SK-N-MC (cell line): ENCODE results near the gene LRP11.
A peak's percentile ranks its signal among the peaks of the same experiment; 100 is the strongest.
"Not testable (repeated sequence)": the region's sequence is repeated elsewhere in the genome, so short reads cannot be mapped to it uniquely, and the experiment has no call there.

ENCODE experiments used
- DNase-seq: peaks from one replicate; pipeline ENCODE4 v3.0.0-alpha.2; 2011; ENCODE audit warnings: low read depth, low spot score
- H3K27ac ChIP-seq: fragments of 200-600 bp; sonication (generic); 2 replicates; pipeline ENCODE4 v1.5.1; 2016; ENCODE audit warnings: mixed run types
- H3K36me3 ChIP-seq: fragments of 200-600 bp; sonication (generic); 2 replicates; pipeline ENCODE4 v1.6.1; 2017; ENCODE audit warnings: antibody characterized with exemption, low read length, mixed read lengths; ENCODE audit not compliant: insufficient read depth
- H3K4me3 ChIP-seq: fragments of 200-600 bp; sonication (generic); 2 replicates; pipeline ENCODE4 v1.5.1; 2016
- H3K9ac ChIP-seq: fragments of 200-600 bp; sonication (generic); 2 replicates; pipeline ENCODE4 v1.8.0; 2017; ENCODE audit warnings: mixed run types, mixed read lengths; ENCODE audit not compliant: insufficient read length
- H3K9me3 ChIP-seq: fragments of 200-600 bp; sonication (generic); 2 replicates; pipeline ENCODE4 v1.6.1; 2017; ENCODE audit warnings: low read depth, mild to moderate bottlenecking, antibody characterized with exemption, low read length, moderate library complexity, mixed read lengths
- EZH2 ChIP-seq: fragments of 200-600 bp; sonication (generic); IDR thresholded peaks from one replicate; pipeline ENCODE4 v1.6.1; 2017; ENCODE audit warnings: antibody characterized with exemption
- FOXP2 ChIP-seq: optimal IDR thresholded peaks from 2 replicates; pipeline ENCODE3; 2011; ENCODE audit warnings: mild to moderate bottlenecking, moderate library complexity; ENCODE audit not compliant: insufficient read depth; ENCODE audit errors: extremely low read length, control extremely low read depth
- POLR2AphosphoS5 ChIP-seq: IDR thresholded peaks from 2 replicates; pipeline ENCODE4 v1.6.1; 2012; ENCODE audit warnings: mild to moderate bottlenecking, low read depth, low read length, borderline replicate concordance

Gene LRP11, protein sequence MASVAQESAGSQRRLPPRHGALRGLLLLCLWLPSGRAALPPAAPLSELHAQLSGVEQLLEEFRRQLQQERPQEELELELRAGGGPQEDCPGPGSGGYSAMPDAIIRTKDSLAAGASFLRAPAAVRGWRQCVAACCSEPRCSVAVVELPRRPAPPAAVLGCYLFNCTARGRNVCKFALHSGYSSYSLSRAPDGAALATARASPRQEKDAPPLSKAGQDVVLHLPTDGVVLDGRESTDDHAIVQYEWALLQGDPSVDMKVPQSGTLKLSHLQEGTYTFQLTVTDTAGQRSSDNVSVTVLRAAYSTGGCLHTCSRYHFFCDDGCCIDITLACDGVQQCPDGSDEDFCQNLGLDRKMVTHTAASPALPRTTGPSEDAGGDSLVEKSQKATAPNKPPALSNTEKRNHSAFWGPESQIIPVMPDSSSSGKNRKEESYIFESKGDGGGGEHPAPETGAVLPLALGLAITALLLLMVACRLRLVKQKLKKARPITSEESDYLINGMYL

DNA sequence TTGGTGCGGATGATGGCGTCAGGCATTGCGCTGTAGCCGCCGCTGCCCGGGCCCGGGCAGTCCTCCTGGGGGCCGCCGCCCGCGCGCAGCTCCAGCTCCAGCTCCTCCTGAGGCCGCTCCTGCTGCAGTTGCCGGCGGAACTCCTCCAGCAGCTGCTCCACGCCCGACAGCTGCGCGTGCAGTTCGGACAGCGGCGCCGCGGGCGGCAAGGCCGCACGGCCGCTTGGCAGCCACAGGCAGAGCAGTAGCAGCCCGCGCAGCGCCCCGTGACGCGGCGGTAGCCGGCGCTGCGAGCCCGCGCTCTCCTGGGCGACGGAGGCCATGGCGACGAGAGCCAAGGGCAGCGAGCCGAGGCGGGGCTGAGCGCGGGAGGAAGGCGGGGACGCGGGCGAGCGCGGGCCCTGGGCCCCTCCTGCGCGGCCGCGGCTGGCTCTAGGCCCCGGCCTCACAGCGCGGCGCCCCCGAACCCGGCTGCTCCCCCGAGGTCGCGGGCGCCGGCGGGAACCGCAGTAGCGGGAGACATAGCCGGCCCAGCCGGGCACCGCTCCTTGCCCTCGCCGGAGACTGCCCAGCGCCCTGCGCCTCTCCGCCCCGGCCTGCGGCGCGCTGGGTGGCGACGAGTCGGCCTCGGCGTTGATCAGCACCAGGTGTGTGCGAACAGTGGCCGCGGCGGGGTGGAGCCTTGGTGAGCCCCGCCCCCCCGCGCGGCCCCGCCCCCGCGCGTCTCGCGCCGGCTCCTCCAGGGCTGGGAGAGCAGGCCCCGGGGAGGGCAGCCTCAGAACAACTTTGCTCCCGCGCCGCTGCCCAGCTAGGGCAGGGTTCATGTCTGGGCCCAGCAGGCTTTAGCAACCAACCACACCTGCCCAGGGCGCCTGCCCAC lies at the start of gene LRP11:
TSS of gene LRP11 (minus strand) at position 662 of the 880 bp plus-strand sequence. CDS start at position 323, 339 bp downstream.
- Histone ChIP-seq H3K9me3 (no peaks in the 10 kb centered on the region), H3K4me3 (peak within 1 kb of the TSS; percentile 95), H3K36me3 (no peaks in the 10 kb centered on the region), H3K9ac (peak within 1 kb of the TSS; percentile 56), H3K27ac (no peak within 1 kb of the TSS)
- TF ChIP-seq EZH2 (no peak), POLR2AphosphoS5 (peak; percentile 68; the same call in 1 of the 2 replicates), FOXP2 (peak; percentile 43)
- no peak for DNase-seq

DNA sequence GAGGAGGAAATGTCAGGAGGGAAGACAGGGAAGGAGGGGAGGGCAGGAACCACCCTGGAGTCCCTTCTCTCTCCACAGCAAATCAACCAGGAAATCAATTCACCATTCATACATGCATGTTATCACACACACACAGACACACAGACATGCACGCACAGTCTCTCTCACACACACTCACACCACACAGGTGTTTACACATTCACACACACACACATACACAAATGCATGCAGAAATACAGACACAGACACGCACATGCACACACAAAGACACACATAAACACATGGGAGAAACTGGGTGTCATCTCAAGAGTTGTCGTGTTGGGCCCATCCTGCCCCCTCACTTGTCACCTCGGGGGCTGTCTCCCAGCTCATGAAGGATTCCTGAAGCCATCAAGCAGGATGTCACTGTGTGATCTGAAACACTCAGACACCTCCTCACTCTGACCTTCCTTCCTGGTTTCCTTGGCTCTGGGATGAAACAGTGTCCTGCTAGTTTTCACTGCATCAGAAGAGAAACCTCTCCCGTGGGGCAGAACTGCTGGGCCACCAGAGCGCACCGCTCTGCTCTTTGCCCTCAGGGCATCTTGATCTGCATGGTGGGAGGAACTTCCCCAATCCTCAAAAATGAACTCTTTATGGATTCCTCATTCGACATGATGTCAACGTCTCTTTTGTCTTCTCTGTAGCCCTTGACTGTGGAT lies 49.5 kb upstream of the LRP11 start:
- Histone ChIP-seq H3K4me3 (no peak overlapping the region), H3K36me3 (no peaks in the 10 kb centered on the region), H3K9ac (no peak overlapping the region), H3K9me3 (no peaks in the 10 kb centered on the region), H3K27ac (no peak overlapping the region)
- no peak for TF ChIP-seq POLR2AphosphoS5
- no peak for TF ChIP-seq EZH2
- TF ChIP-seq FOXP2: no peak
- DNase-seq: no peak

- H3K9ac ChIP-seq: no peak overlapping the region
- no peak for DNase-seq
- H3K4me3 ChIP-seq: no peak overlapping the region
- no peak for TF ChIP-seq FOXP2
- no peak for TF ChIP-seq EZH2
- no peaks in the 10 kb centered on the region for H3K9me3 ChIP-seq
- H3K36me3 ChIP-seq: no peaks in the 10 kb centered on the region
- H3K27ac ChIP-seq: no peak overlapping the region
Measured at GRCh38 chr6:149913085-149913484, 48.9 kb upstream of the LRP11 start.

- DNase-seq, H3K4me3 ChIP-seq, H3K36me3 ChIP-seq, H3K9ac ChIP-seq, H3K9me3 ChIP-seq, H3K27ac ChIP-seq: not testable (repeated sequence)
Measured at GRCh38 chr6:149912680-149913079, 48.5 kb upstream of the LRP11 start.

DNA sequence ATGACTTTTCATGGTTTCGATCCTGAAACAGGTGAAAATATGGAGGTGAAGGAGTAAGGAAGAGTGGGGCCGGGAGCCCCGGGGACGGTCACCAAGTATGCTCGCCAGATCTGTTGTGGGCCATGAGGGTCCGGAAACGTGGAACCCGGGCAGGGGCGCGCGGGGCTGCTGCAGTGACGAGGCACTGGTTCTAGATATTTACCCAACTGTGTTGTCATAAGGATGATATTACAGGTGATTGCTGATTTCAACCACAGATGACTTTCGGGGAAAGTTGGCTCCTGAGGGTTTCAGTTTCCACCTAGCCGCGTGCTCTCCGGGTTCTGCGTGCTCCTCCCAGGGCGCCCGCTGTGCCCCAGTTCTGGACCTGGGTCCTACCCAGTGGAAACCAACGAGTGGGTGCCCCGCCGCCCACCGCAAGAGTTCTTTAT lies 46.6 kb upstream of the LRP11 start:
- Histone ChIP-seq H3K4me3 (no peak overlapping the region), H3K9me3 (no peaks in the 10 kb centered on the region), H3K9ac (no peak overlapping the region), H3K27ac (no peak overlapping the region), H3K36me3 (no peaks in the 10 kb centered on the region)
- no peak for DNase-seq
- TF ChIP-seq EZH2 (no peak), FOXP2 (no peak), POLR2AphosphoS5 (no peak)

GRCh38 chr6:149909701-149910470 lies 45.7 kb upstream of the LRP11 start:
- TF ChIP-seq POLR2AphosphoS5 (no peak), EZH2 (no peak), FOXP2 (no peak)

GRCh38 chr6:149908480-149908879 lies 44.3 kb upstream of the LRP11 start:
- not testable (repeated sequence) for H3K4me3 ChIP-seq, DNase-seq, H3K36me3 ChIP-seq, H3K9ac ChIP-seq, H3K27ac ChIP-seq, H3K9me3 ChIP-seq

More at GRCh38 chr6:149909701-149910470, 45.7 kb upstream of the LRP11 start:
- no peaks in the 10 kb centered on the region for H3K36me3 ChIP-seq
- no peak for DNase-seq
- no peak overlapping the region for H3K27ac ChIP-seq
- H3K9me3 ChIP-seq: no peaks in the 10 kb centered on the region
- H3K9ac ChIP-seq: no peak overlapping the region
- H3K4me3 ChIP-seq: no peak overlapping the region

GRCh38 chr6:149907317-149907716 lies 43.2 kb upstream of the LRP11 start:
- Histone ChIP-seq H3K27ac (no peak overlapping the region), H3K4me3 (no peak overlapping the region), H3K36me3 (no peaks in the 10 kb centered on the region), H3K9me3 (no peaks in the 10 kb centered on the region), H3K9ac (no peak overlapping the region)
- DNase-seq: no peak
- TF ChIP-seq POLR2AphosphoS5 (no peak), EZH2 (no peak)
